A549 (cell line): Measurements from ENCODE around the gene SCGB1A1.

ENCODE experiments used
- CTCF ChIP-seq: fragments of >200 bp; sonication (Bioruptor Twin); formaldehyde crosslinking; IDR thresholded peaks from 3 replicates; pipeline ENCODE4 v1.5.1; 2016
- HOXA7 ChIP-seq: fragments of 250-450 bp; sonication (Bioruptor Pico); IDR thresholded peaks from 2 replicates; pipeline ENCODE4 v1.5.0; 2020; ENCODE audit warnings: mild to moderate bottlenecking, moderate library complexity
- JUN ChIP-seq, 2 experiments: fragments of >200 bp; sonication (Bioruptor Twin); formaldehyde crosslinking; IDR thresholded peaks; 2 replicates in 1 of 2; 3 replicates in 1 of 2; pipeline ENCODE4 v1.6.1; 2016 to 2017
- POLR2A ChIP-seq: IDR thresholded peaks from 2 replicates; pipeline ENCODE4 v1.6.1; 2012; ENCODE audit warnings: mild to moderate bottlenecking, low read length

DNA sequence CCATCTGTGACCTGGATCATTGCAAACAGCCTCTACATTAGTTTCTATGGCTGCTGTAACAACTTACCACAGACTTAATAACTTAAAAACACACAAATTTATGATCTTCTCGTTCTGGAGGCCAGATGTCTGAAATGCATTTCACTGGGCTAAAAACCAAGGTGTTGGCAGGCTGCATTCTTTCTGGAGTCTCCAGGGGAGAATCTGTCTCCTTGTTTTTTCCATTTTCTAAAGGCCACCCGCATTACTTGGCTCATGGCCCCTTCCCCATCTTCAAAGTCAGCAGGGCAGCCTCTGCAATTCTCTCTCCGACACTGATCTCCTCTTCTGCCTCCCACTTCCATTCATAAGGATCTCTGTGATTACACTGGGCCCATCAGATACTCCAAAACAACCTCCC lies 11.6 kb downstream of the SCGB1A1 start:
- TF ChIP-seq JUN (IDR thresholded peaks at IDR 0.05) (no peak), POLR2A (no peak), CTCF (no peak), HOXA7 (CRISPR knock-in tag) (no peak)
